GM21390 (cell line): ENCODE data around the gene ADGRL3.

Source experiments
- ATAC-seq: cut with Tn5 transposase; IDR thresholded peaks from one replicate; pipeline ENCODE4 v1.9.1; 2021; ENCODE audit not compliant: unreplicated experiment

Gene ADGRL3

DNA sequence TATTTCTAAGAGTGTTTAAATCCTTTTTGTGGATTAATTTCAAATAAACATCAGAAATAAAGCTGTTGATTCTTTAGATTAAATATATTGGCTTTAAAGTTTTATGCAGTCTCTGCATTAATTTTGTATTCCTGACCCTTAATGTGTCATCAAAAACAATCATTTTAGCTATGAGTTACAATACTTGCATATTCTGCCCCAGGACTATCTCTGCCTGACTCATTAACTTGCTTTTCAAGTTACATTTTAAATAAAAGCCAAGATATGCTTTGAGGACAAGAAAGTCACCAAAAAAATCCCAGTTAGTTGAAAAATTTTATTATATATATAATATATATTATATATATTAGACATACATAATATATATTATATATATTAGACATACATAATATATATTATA lies 208.7 kb downstream of the ADGRL3 start:
- ATAC-seq: no peak

GRCh38 chr4:61411241-61411640 lies 211.1 kb downstream of the ADGRL3 start:
- ATAC-seq: no peak

- ATAC-seq: no peak
Observed at GRCh38 chr4:61425315-61425714, 225.2 kb downstream of the ADGRL3 start.

DNA sequence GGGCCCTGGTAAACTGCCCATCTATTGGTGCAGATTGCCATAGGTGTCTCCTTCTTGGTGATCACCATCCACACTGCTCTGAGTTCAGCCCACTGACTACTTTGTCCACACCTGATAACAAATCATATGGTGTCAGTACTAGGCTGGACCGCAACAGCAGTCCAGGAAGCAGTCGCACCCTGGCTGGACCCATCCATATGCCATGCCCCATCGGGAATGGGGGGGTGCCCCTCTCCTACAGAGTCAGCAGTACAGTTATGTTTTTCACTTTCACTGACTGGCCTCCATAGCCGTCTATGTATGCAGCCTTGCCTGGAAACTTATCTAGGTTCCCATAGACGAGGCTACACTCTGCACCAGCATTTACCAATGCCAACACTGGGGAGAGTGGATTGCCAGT lies 226.1 kb downstream of the ADGRL3 start:
- ATAC-seq: no peak

DNA sequence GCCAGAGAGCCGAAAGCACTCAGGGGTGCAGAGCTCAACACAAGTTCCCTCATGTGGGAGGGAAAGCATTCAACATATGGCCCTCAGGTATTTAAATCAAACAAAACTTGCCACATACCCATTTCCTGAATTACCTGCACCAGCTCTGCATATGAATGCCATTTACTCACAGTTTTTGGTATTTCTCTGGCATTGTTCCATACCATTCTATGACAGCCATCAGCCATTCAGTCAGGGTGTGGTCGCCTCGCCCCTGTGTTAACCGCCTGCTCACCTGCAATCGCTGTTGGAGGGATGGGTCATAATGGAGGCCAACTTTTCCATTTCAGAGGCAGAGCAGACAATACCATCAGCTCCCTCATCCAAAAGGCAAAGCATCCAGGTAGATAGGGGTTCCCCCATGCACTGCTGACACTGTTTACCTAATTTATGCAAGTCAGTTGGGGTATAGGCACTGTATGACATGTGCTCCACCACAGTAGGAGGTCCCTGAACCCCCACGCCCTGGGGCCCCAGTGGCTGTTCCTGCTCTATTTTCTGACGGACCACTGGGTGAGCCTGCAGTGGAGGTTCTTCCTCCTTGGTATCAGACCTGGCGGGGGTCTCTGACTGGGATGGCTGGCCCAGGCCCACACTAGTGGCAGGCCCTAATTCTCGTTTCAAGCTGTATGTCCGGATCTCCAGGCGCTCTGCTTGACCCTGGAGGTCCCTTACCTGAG lies 227.1 kb downstream of the ADGRL3 start:
- no peak for ATAC-seq

- no peak for ATAC-seq
Observed at GRCh38 chr4:61427818-61428495, 227.8 kb downstream of the ADGRL3 start.

GRCh38 chr4:61428950-61429349 lies 228.8 kb downstream of the ADGRL3 start:
- ATAC-seq: no peak

GRCh38 chr4:61431131-61431530 lies 231.0 kb downstream of the ADGRL3 start:
- no peak for ATAC-seq

GRCh38 chr4:61437923-61438322 lies 237.8 kb downstream of the ADGRL3 start:
- ATAC-seq: no peak

DNA sequence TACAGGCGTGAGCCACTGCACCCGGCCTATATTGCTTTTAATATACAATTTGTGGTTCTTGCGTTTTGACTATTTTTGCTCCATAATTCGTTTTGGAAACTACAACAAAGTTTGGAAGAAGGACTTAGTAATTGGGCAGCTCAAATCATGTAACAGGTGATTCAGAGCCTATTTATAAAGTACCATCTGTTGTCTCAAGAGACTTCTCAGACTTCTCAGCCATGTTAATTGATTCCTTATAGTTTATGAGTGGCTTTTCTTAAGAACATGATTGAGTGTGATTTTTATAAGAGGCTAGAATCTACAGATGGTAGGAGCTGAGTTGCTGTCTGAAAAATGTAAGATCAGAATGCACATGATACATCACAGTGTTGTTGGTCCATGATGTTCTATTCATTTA lies 240.2 kb downstream of the ADGRL3 start:
- no peak for ATAC-seq

DNA sequence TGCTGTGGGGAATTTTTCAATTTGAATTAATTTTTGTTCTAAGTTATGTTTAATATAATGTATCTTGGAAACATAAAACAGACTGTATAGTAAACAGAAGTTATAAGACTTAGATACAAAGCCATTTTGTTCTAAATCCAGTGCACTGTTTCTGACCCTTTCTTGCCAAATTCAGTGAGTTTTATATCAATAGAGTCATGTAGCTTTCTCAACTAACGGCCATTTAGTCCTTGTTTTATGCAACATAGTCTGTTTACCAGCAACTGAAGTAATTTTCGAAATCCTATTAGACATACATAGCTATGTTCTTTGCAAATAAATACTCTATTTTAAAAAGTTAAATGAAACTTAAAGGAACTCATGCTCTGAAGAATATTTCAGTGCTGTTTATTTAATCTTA lies 242.8 kb downstream of the ADGRL3 start:
- ATAC-seq: no peak

DNA sequence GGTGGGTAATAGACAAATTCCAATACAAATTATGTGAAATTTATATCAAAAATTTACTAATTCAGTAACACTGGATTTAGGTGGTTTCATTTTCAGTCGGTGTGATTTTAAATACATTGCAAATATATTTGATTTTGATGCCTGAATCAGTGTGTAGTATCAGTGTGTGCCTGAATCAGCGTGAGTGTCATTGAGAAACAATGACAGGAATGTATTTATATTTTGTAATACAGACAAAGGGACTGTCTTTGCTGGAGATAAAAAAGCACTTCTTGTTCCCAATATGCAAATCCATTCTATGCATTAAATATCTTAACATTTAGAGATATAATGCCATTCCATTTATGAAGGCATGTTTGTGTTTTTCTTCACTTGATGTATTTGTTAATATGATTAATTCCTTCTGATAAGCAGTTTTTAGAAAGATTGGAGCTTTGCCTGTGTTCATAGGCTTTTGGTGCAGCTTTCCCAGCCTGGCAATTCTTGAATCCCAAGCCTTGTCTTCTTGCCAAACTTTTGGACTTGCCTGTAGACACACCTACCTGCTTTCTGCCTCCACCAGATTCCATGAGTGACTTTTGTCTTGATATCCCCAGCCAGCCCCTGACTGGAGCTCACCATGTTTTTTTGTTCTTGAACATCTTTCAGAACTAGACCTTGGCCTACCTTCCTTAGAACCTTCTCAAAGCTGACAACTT lies 243.8 kb downstream of the ADGRL3 start:
- ATAC-seq: no peak

DNA sequence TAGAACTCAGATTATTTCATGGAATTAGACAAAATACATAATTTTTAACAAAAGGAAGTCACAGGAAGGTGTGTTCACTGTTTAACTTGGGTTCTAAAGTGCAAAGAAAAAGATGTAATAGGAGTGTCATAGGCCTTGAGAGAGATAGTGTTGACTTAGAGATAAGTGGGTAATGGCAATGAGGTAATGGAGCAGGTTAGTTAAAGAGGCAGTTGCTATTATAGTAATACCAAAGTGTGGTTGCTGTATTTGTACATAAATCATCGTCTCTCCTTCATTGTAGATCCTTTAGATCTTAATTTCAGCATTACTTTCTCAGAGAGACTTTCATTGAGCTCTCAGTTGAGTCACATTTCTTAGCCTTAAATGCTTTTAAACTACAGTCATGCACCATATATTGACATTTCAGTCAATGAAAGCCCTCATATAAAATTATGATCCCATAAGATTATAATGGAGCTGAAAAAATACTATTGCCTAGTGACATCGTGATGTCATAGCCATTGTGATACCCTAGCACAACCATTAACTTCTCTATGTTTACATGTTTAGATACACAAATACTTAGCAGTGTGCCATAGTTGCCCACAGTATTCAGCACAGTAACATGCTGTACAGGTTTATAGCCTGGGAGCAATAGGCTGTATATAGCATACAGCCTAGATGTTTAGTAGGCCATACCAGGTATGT lies 245.4 kb downstream of the ADGRL3 start:
- no peak for ATAC-seq

DNA sequence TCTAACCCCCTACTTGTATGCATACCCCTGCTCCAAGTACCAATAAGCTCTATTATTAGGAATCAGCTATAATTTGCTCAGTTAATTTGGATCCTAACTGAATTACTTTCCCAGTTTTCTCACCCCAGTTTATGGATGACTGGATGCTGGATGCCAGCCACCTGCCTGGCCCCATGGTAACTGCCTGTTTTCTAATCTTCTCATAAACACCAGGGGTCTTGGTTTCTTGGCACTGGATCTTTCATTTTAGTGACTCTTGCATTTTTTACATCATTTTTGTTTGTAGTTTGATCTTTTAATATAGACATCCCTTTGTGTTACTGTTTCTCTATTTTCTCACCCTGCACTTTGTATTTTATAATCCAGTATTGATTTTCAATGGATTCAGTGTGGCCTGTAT lies 246.8 kb downstream of the ADGRL3 start:
- no peak for ATAC-seq

GRCh38 chr4:61447918-61448317 lies 247.8 kb downstream of the ADGRL3 start:
- no peak for ATAC-seq

DNA sequence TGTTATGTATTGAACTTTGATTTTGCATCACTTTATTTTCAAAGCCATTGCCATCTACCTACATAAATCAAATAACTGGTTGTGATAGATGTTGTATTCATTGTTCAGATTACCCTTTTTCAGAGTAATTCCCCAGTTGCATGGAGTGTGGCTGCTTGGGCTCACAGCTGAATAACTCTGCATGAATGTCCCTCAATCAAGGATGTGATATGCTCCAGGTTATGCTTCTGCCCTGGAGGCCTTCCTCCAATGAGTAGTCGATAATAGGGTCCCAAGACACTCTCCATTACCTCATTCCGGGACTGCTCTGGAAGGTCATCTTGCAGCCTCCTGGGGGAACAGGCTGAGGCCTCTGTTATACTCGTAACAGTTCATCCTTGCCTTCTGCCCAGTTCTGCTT lies 251.8 kb downstream of the ADGRL3 start:
- no peak for ATAC-seq

- no peak for ATAC-seq
Observed at GRCh38 chr4:61461956-61462355, 261.8 kb downstream of the ADGRL3 start.

- no peak for ATAC-seq
Observed at GRCh38 chr4:61462451-61463326, 262.6 kb downstream of the ADGRL3 start.

DNA sequence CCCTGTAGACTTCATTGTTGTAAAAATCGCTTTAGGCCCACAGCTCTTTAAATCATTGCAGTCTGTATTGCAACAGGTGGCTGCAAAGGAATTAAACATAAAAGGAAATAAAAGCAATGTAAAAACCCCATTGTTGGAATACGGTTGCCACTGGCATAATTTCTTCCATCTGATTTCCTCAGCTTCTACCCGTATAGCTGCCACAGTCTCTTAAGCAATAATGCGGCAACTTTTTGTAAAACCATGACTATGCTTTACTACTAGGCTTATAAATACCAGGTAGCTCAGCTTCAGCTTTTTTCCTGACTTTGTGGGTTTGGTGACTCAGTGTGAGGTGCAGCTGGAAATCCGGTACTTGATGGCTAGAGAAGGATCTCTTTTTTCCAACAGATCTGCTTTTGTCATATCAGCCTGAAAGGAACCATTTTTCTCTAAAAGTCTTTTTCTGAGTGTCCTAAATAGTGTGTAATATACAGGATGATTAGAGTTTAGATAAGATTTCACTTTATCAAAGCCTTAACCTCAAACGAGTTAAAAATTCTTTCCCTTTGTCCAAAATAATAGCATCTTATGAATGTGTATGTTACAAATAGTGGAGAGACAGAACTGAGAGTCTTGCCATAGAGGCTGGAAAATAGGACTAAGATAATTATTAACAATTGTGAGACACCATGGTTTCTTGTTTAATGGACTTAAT lies 268.0 kb downstream of the ADGRL3 start:
- no peak for ATAC-seq

GRCh38 chr4:61473306-61473705 lies 273.2 kb downstream of the ADGRL3 start:
- no peak for ATAC-seq
